Neural progenitor cell (in vitro differentiated cells): ENCODE results near the gene ENC1. TPM values are rescaled to one million over a fixed set of nuclear protein-coding genes. Genes with fewer than 3 reads are reported as not detected.
A peak's percentile ranks its signal among the peaks of the same experiment; 100 is the strongest.

ENCODE experiments used
- DNase-seq: peaks from one replicate; pipeline ENCODE4 v3.0.0-alpha.2; 2016; ENCODE audit warnings: low spot score
- H2AFZ ChIP-seq: fragments of 200-600 bp; sonication (generic); replicated peaks from 2 replicates; pipeline ENCODE4 v1.6.1; 2016; ENCODE audit warnings: antibody characterized with exemption
- H3F3A ChIP-seq: fragments of 200-600 bp; sonication (generic); 2 replicates; pipeline ENCODE4 v1.6.1; 2016; ENCODE audit warnings: antibody characterized with exemption, low read depth
- H3K27ac ChIP-seq: fragments of 200-600 bp; sonication (generic); 2 replicates; pipeline ENCODE4 v1.5.1; 2016; ENCODE audit warnings: mild to moderate bottlenecking
- H3K27me3 ChIP-seq: fragments of 200-600 bp; sonication (generic); 2 replicates; pipeline ENCODE4 v1.6.1; 2016; ENCODE audit warnings: mild to moderate bottlenecking, moderate library complexity
- H3K36me3 ChIP-seq: fragments of 200-600 bp; sonication (generic); 2 replicates; pipeline ENCODE4 v1.5.1; 2016
- H3K4me1 ChIP-seq: fragments of 200-600 bp; sonication (generic); 2 replicates; pipeline ENCODE4 v1.6.1; 2016; ENCODE audit warnings: mixed run types
- H3K4me2 ChIP-seq: fragments of 200-600 bp; sonication (generic); 2 replicates; pipeline ENCODE4 v1.6.1; 2016
- H3K4me3 ChIP-seq: fragments of 200-600 bp; sonication (generic); 2 replicates; pipeline ENCODE4 v1.5.1; 2016
- H3K79me2 ChIP-seq: fragments of 200-600 bp; sonication (generic); 2 replicates; pipeline ENCODE4 v1.6.1; 2016; ENCODE audit warnings: low read depth
- H3K9ac ChIP-seq: fragments of 200-600 bp; sonication (generic); 2 replicates; pipeline ENCODE4 v1.6.1; 2016
- H3K9me3 ChIP-seq: fragments of 200-600 bp; sonication (generic); 2 replicates; pipeline ENCODE4 v1.5.1; 2016; ENCODE audit warnings: low read depth
- H4K20me1 ChIP-seq: fragments of 200-600 bp; sonication (generic); 2 replicates; pipeline ENCODE4 v1.6.1; 2016; ENCODE audit warnings: low read depth
- H3K27ac Mint-ChIP-seq: 3 replicates; pipeline ENCODE4 v1.8.0; 2021; ENCODE audit warnings: mixed read lengths
- H3K27me3 Mint-ChIP-seq: 2 replicates; pipeline ENCODE4 v1.8.0; 2022; ENCODE audit warnings: low read depth, mild to moderate bottlenecking, inconsistent platforms, moderate library complexity, mixed read lengths; ENCODE audit not compliant: insufficient read depth
- H3K36me3 Mint-ChIP-seq: 3 replicates; pipeline ENCODE4 v1.8.0; 2021; ENCODE audit warnings: mixed read lengths
- H3K4me1 Mint-ChIP-seq: 3 replicates; pipeline ENCODE4 v1.8.0; 2021; ENCODE audit warnings: mixed read lengths
- H3K4me3 Mint-ChIP-seq: 3 replicates; pipeline ENCODE4 v1.8.0; 2021; ENCODE audit warnings: mild to moderate bottlenecking, moderate library complexity, mixed read lengths
- H3K9me3 Mint-ChIP-seq: 3 replicates; pipeline ENCODE4 v1.8.0; 2020; ENCODE audit warnings: mixed read lengths
- EZH2 ChIP-seq: fragments of 200-600 bp; sonication (generic); IDR thresholded peaks from 2 replicates; pipeline ENCODE4 v1.6.1; 2017; ENCODE audit warnings: antibody characterized with exemption, mild to moderate bottlenecking, moderate library complexity
- EZH2phosphoT487 ChIP-seq: fragments of 200-600 bp; sonication (generic); IDR thresholded peaks from 2 replicates; pipeline ENCODE4 v1.6.1; 2017; ENCODE audit warnings: antibody characterized with exemption
- total RNA-seq: library from RNA; depleted of rRNA; stranded (reverse); fragments of >200 nt; gene quantifications from 2 replicates; pipeline ENCODE4 v1.2.3, GENCODE V29; 2015; ENCODE audit warnings: low replicate concordance
- TF ChIP-seq, protein P1 (sequence below): fragments of 200-600 bp; sonication (generic); IDR thresholded peaks from 2 replicates; pipeline ENCODE4 v1.5.1; 2017; ENCODE audit warnings: antibody characterized with exemption, mild to moderate bottlenecking

ENC1 gene
- total RNA-seq, 1 donor from 2014 or later: 73.8 TPM

- DNase-seq: no peak
- H3K4me1 Mint-ChIP-seq: peaks cover 12% of the 10 kb centered on the region
- no peak overlapping the region for H3K9ac ChIP-seq
- no peaks in the 10 kb centered on the region for H3K27me3 ChIP-seq
- H3K4me1 ChIP-seq: peaks cover 5% of the 10 kb centered on the region
- H2AFZ ChIP-seq: no peak overlapping the region
- H3K4me3 ChIP-seq: no peak overlapping the region
- H3K27me3 Mint-ChIP-seq: peaks cover 4% of the 10 kb centered on the region
- no peak overlapping the region for H3K4me2 ChIP-seq
- no peaks in the 10 kb centered on the region for H3K36me3 ChIP-seq
- H3K79me2 ChIP-seq: no peaks in the 10 kb centered on the region
- H4K20me1 ChIP-seq: no peaks in the 10 kb centered on the region
- no peaks in the 10 kb centered on the region for H3F3A ChIP-seq
- no peak overlapping the region for H3K4me3 Mint-ChIP-seq
- no peak overlapping the region for H3K27ac ChIP-seq
- no peaks in the 10 kb centered on the region for H3K9me3 Mint-ChIP-seq
- H3K9me3 ChIP-seq: no peaks in the 10 kb centered on the region
- TF ChIP-seq, protein P1, sequence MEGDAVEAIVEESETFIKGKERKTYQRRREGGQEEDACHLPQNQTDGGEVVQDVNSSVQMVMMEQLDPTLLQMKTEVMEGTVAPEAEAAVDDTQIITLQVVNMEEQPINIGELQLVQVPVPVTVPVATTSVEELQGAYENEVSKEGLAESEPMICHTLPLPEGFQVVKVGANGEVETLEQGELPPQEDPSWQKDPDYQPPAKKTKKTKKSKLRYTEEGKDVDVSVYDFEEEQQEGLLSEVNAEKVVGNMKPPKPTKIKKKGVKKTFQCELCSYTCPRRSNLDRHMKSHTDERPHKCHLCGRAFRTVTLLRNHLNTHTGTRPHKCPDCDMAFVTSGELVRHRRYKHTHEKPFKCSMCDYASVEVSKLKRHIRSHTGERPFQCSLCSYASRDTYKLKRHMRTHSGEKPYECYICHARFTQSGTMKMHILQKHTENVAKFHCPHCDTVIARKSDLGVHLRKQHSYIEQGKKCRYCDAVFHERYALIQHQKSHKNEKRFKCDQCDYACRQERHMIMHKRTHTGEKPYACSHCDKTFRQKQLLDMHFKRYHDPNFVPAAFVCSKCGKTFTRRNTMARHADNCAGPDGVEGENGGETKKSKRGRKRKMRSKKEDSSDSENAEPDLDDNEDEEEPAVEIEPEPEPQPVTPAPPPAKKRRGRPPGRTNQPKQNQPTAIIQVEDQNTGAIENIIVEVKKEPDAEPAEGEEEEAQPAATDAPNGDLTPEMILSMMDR: no peak
- no peak for TF ChIP-seq EZH2
- no peak for TF ChIP-seq EZH2phosphoT487
- no peaks in the 10 kb centered on the region for H3K36me3 Mint-ChIP-seq
- no peak overlapping the region for H3K27ac Mint-ChIP-seq
These were observed 24.7 kb upstream of the ENC1 start for GRCh38 chr5:74665273-74665672.

DNA sequence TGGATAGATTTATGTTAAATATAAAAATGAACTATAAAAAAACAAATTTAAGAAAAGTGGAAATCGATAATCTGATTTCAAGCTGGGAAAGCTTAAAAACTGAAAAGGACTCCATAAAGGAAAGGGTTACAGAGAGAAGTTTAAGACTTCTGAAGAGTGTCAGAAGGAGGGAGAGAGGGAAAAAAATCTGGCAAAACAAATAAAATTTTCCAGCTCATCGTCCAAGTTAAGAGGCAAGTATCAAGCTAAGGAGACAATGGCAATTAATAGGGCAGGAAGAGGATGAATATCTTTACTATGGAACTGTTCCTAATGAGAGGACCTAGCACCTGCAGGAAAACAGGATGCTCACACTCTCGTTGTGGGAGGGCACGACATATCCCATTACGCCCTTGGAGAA is 24.0 kb upstream of the ENC1 start:
- Mint-ChIP-seq H3K27me3 (peaks cover 3% of the 10 kb centered on the region), H3K4me3 (no peak overlapping the region)
- no peak overlapping the region for H2AFZ ChIP-seq

DNA sequence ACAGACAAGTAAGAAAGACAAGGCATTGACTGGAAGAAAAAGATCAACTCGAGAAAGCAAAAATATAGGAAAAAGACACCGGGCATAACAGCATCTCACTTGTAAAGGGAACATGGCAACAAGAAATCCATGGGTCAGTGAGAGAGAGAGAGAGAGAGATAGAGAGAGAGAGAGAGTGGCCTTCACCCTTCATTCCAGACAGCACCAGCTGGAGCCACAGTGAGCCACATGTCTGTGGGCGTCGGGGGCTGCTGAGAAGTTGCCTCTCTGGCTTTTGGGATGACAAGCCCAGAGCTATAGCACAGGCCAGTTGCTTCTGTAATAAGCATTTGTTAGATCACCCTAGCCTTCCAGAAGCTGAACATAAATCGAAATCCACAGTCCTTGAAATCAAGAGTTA is 20.3 kb upstream of the ENC1 start:
- H3K27ac Mint-ChIP-seq: peak overlapping the region; percentile 0
- H3K27me3 Mint-ChIP-seq: peaks cover 2% of the 10 kb centered on the region
- H3K27me3 ChIP-seq: no peaks in the 10 kb centered on the region
- H3K9me3 ChIP-seq: no peaks in the 10 kb centered on the region
- no peak overlapping the region for H3K4me3 Mint-ChIP-seq
- H3K9ac ChIP-seq: no peak overlapping the region
- H3K79me2 ChIP-seq: no peaks in the 10 kb centered on the region
- H3K4me1 ChIP-seq: peaks cover 8% of the 10 kb centered on the region
- H3K4me3 ChIP-seq: no peak overlapping the region
- H4K20me1 ChIP-seq: no peaks in the 10 kb centered on the region
- H3K36me3 Mint-ChIP-seq: no peaks in the 10 kb centered on the region
- H3K27ac ChIP-seq: no peak overlapping the region
- H2AFZ ChIP-seq: no peak overlapping the region
- TF ChIP-seq EZH2 (no peak), EZH2phosphoT487 (no peak)
- TF ChIP-seq, protein P1: no peak
- no peak overlapping the region for H3K4me2 ChIP-seq
- no peaks in the 10 kb centered on the region for H3F3A ChIP-seq
- no peaks in the 10 kb centered on the region for H3K36me3 ChIP-seq
- H3K9me3 Mint-ChIP-seq: peaks cover 3% of the 10 kb centered on the region
- no peak for DNase-seq
- peaks cover 18% of the 10 kb centered on the region for H3K4me1 Mint-ChIP-seq

More for the DNA sequence above, 24.0 kb upstream of the ENC1 start:
- Histone ChIP-seq H3K27me3 (no peaks in the 10 kb centered on the region), H4K20me1 (no peaks in the 10 kb centered on the region), H3K36me3 (no peaks in the 10 kb centered on the region), H3K79me2 (no peaks in the 10 kb centered on the region), H3K9ac (no peak overlapping the region), H3K4me1 (peaks cover 8% of the 10 kb centered on the region), H3K4me2 (no peak overlapping the region), H3K27ac (no peak overlapping the region), H3K9me3 (no peaks in the 10 kb centered on the region), H3K4me3 (no peak overlapping the region), H3F3A (no peaks in the 10 kb centered on the region)
- H3K9me3 Mint-ChIP-seq: no peaks in the 10 kb centered on the region
- no peaks in the 10 kb centered on the region for H3K36me3 Mint-ChIP-seq
- H3K27ac Mint-ChIP-seq: no peak overlapping the region
- peaks cover 14% of the 10 kb centered on the region for H3K4me1 Mint-ChIP-seq
- no peak for TF ChIP-seq EZH2
- no peak for TF ChIP-seq EZH2phosphoT487
- TF ChIP-seq, protein P1: no peak
- no peak for DNase-seq
